HepG2 (cell line): Measurements from ENCODE around the gene RLF. TPM values are rescaled to one million over a fixed set of nuclear protein-coding genes. Genes with fewer than 3 reads are reported as not detected.

Source experiments
- CTCF ChIP-seq: sonication (generic); formaldehyde crosslinking; IDR thresholded peaks from 2 replicates; pipeline ENCODE4 v1.5.0; 2020; ENCODE audit warnings: mild to moderate bottlenecking, missing genetic modification reagents, moderate library complexity
- FLYWCH1 ChIP-seq: sonication (generic); formaldehyde crosslinking; IDR thresholded peaks from 2 replicates; pipeline ENCODE4 v1.8.1; 2023; ENCODE audit warnings: mild to moderate bottlenecking, missing genetic modification reagents
- HOXA5 ChIP-seq: sonication (generic); formaldehyde crosslinking; IDR thresholded peaks from 2 replicates; pipeline ENCODE4 v1.4.0; 2020; ENCODE audit warnings: missing genetic modification reagents
- HOXD1 ChIP-seq: sonication (generic); formaldehyde crosslinking; IDR thresholded peaks from 2 replicates; pipeline ENCODE4 v1.5.0; 2020; ENCODE audit warnings: missing genetic modification reagents
- KDM3A ChIP-seq: IDR thresholded peaks from 2 replicates; pipeline ENCODE4 v1.6.1; 2018; ENCODE audit warnings: low read depth, missing compliant biosample characterization
- KLF13 ChIP-seq: sonication (generic); formaldehyde crosslinking; IDR thresholded peaks from 2 replicates; pipeline ENCODE4 v1.4.0; 2020; ENCODE audit warnings: mild to moderate bottlenecking, missing genetic modification reagents
- KLF16 ChIP-seq, 2 experiments: sonication (generic) in 1 of 2; formaldehyde crosslinking in 1 of 2; IDR thresholded peaks; 2 replicates each; pipeline versions ENCODE4 v1.6.1 to v1.8.0; 2016 to 2023; ENCODE audit warnings: missing genetic modification reagents in 2 of 2, missing compliant biosample characterization in 1 of 2
- MATR3 ChIP-seq: sonication (generic); formaldehyde crosslinking; IDR thresholded peaks from 2 replicates; pipeline ENCODE4 v1.4.0; 2020; ENCODE audit warnings: missing genetic modification reagents
- NR2F2 ChIP-seq: IDR thresholded peaks from 2 replicates; pipeline ENCODE4 v1.6.1; 2012; ENCODE audit warnings: low read depth, inconsistent platforms, borderline replicate concordance
- POLR2AphosphoS5 ChIP-seq: IDR thresholded peaks from 2 replicates; pipeline ENCODE4 v1.6.1; 2012; ENCODE audit warnings: low read depth, low read length
- POLR2G ChIP-seq: fragments of 200-400 bp; formaldehyde crosslinking; IDR thresholded peaks from 2 replicates; pipeline ENCODE4 v1.6.1; 2018; ENCODE audit warnings: mild to moderate bottlenecking, low read depth, low read length, moderate library complexity
- SIN3B ChIP-seq: fragments of 150-350 bp; IDR thresholded peaks from 2 replicates; pipeline ENCODE4 v1.6.1; 2014; ENCODE audit warnings: low read length
- SRY ChIP-seq: sonication (generic); formaldehyde crosslinking; IDR thresholded peaks from 2 replicates; pipeline ENCODE4 v1.8.0; 2022; ENCODE audit warnings: mild to moderate bottlenecking, missing genetic modification reagents
- TRIM22 ChIP-seq: fragments of 450-650 bp; IDR thresholded peaks from 2 replicates; pipeline ENCODE4 v1.6.1; 2017
- U2AF1 ChIP-seq: fragments of 200-400 bp; formaldehyde crosslinking; optimal IDR thresholded peaks from 2 replicates; pipeline ENCODE3; 2017; ENCODE audit warnings: mild to moderate bottlenecking, low read depth, low read length
- ZFP82 ChIP-seq: sonication (generic); formaldehyde crosslinking; IDR thresholded peaks from 2 replicates; pipeline ENCODE4 v1.5.1; 2020; ENCODE audit warnings: mild to moderate bottlenecking, missing genetic modification reagents, borderline replicate concordance
- ZKSCAN1 ChIP-seq: fragments of 150-350 bp; IDR thresholded peaks from 2 replicates; pipeline ENCODE4 v1.6.1; 2014; ENCODE audit warnings: low read length
- ZNF251 ChIP-seq: sonication (generic); formaldehyde crosslinking; IDR thresholded peaks from 2 replicates; pipeline ENCODE4 v1.9.0; 2021; ENCODE audit warnings: mild to moderate bottlenecking, missing genetic modification reagents
- ZNF33B ChIP-seq: sonication (generic); formaldehyde crosslinking; IDR thresholded peaks from 2 replicates; pipeline ENCODE4 v1.5.1; 2020; ENCODE audit warnings: mild to moderate bottlenecking, missing genetic modification reagents
- ZNF577 ChIP-seq: sonication (generic); formaldehyde crosslinking; IDR thresholded peaks from 2 replicates; pipeline ENCODE4 v1.4.0; 2020; ENCODE audit warnings: mild to moderate bottlenecking, low read depth, missing genetic modification reagents, borderline replicate concordance
- ZNF737 ChIP-seq: sonication (generic); formaldehyde crosslinking; IDR thresholded peaks from 2 replicates; pipeline ENCODE4 v1.5.0; 2020; ENCODE audit warnings: missing genetic modification reagents, mild to moderate bottlenecking, borderline replicate concordance
- ZNF780A ChIP-seq: sonication (generic); formaldehyde crosslinking; IDR thresholded peaks from 2 replicates; pipeline ENCODE4 v1.8.0; 2022; ENCODE audit warnings: mild to moderate bottlenecking, missing genetic modification reagents, moderate library complexity
- ZNF788 ChIP-seq: sonication (generic); formaldehyde crosslinking; IDR thresholded peaks from 2 replicates; pipeline ENCODE4 v1.5.0; 2020; ENCODE audit warnings: mild to moderate bottlenecking, missing genetic modification reagents, borderline replicate concordance
- polyA plus RNA-seq, 8 experiments: library from polyadenylated mRNA; depleted of rRNA in 3 of 8; stranded (reverse) in 7 of 8; unstranded in 1 of 8; fragments of >200 nt; fragmentation: Illumina TruSeq in 4 of 8; extraction: Trizol in 4 of 8; gene quantifications; 2 replicates each; pipeline versions ENCODE4 v1.2.1 to v1.2.3, GENCODE V29; 2011 to 2016; ENCODE audit warnings: low read depth in 4 of 8, missing spikeins in 1 of 8, mixed read lengths in 1 of 8; ENCODE audit not compliant: insufficient read depth in 1 of 8
- total RNA-seq, 5 experiments: library from RNA; depleted of rRNA; stranded (reverse); fragments of >200 nt; fragmentation: Illumina TruSeq; extraction: Trizol; gene quantifications; 2 replicates each; pipeline ENCODE4 v1.2.3, GENCODE V29; 2016; ENCODE audit warnings: low read depth in 1 of 5
- TF ChIP-seq, protein P1 (sequence below): IDR thresholded peaks from 2 replicates; pipeline ENCODE4 v1.6.1; 2016; ENCODE audit warnings: control low read depth
- TF ChIP-seq, protein P2 (sequence below), 2 experiments: sonication (generic) in 1 of 2; formaldehyde crosslinking in 1 of 2; IDR thresholded peaks; 2 replicates each; pipeline versions ENCODE4 v1.5.1 to v1.6.1; 2011 to 2020; ENCODE audit warnings: borderline replicate concordance in 1 of 2, low read depth in 1 of 2, low read length in 1 of 2, mild to moderate bottlenecking in 1 of 2, missing genetic modification reagents in 1 of 2, moderate library complexity in 1 of 2

The RLF gene
- total and polyA plus RNA-seq, 2 of the 13 experiments (the other 11 are each of a cell fraction or from before 2014, with no cell fraction given): 9.0 to 15.7 TPM

DNA sequence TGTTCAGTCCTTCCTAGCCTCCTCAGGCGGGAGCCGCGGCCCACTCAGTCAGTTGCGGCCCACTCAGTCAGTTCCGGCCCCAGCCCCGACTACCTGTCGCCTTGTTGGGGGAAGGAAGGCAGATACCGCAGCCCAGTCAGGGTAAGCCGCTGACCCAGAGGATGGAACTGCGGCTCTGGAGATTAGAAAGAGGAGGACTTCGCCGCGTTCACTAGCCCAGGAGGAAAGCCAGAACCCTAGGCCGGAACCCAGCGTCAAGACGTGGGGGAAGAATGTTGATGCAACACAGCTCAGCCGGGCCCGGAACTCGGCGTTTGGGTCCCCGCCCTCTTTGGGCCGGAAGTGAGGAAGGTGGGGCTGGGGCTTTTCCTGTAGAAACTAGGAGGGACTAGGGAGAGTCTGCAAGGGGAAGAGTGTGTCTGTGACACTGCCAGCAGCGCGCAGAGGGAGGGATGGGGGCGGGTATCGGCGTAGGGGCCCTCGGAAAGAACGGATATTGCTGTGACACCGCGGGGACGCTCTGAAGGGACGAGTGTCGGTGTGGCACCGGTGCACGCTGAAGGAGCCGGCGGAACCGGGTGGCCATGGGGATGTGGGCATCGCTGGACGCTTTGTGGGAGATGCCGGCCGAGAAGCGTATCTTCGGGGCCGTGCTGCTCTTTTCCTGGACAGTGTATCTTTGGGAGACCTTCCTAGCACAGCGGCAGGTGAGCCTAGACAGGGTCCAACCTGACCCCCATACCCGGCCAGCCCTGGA lies 96.7 kb downstream of the RLF start, which contains the start of gene ZMPSTE24 (continued):
- TF ChIP-seq POLR2AphosphoS5 (peak; percentile 82), TRIM22 (no peak), ZFP82 (CRISPR knock-in tag) (0 out of 2 replicates have a peak, but pooled peaks have one; percentile 75), MATR3 (no peak), CTCF (0 out of 2 replicates have a peak, but pooled peaks have one; percentile 27), ZNF788 (peak; percentile 88; the same call in 1 of the 2 replicates), KDM3A (peak; percentile 97), KLF16 (CRISPR knock-in tag; IDR thresholded peaks at IDR 0.05) (peak in 1 of 2 experiments; percentile 96; a peak in 2 of 4 replicates), SRY (CRISPR knock-in tag) (peak; percentile 94), KLF13 (CRISPR knock-in tag) (no peak), POLR2G (peak; percentile 89), FLYWCH1 (CRISPR knock-in tag) (no peak), ZNF737 (CRISPR knock-in tag) (no peak), ZNF251 (CRISPR knock-in tag) (no peak), U2AF1 (peak; percentile 87), ZKSCAN1 (no peak), SIN3B (peak; percentile 77), ZNF33B (peak; percentile 61), HOXD1 (CRISPR knock-in tag) (no peak), HOXA5 (CRISPR knock-in tag) (no peak), ZNF577 (CRISPR knock-in tag) (no peak), NR2F2 (no peak), ZNF780A (CRISPR knock-in tag) (peak; percentile 69; the same call in 1 of the 2 replicates)
- TF ChIP-seq, protein P1, sequence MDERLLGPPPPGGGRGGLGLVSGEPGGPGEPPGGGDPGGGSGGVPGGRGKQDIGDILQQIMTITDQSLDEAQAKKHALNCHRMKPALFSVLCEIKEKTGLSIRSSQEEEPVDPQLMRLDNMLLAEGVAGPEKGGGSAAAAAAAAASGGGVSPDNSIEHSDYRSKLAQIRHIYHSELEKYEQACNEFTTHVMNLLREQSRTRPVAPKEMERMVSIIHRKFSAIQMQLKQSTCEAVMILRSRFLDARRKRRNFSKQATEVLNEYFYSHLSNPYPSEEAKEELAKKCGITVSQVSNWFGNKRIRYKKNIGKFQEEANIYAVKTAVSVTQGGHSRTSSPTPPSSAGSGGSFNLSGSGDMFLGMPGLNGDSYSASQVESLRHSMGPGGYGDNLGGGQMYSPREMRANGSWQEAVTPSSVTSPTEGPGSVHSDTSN (CRISPR knock-in tag): no peak
- TF ChIP-seq, protein P2, sequence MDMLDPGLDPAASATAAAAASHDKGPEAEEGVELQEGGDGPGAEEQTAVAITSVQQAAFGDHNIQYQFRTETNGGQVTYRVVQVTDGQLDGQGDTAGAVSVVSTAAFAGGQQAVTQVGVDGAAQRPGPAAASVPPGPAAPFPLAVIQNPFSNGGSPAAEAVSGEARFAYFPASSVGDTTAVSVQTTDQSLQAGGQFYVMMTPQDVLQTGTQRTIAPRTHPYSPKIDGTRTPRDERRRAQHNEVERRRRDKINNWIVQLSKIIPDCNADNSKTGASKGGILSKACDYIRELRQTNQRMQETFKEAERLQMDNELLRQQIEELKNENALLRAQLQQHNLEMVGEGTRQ (IDR thresholded peaks at IDR 0.05; ENCODE audit: low read depth, low read length): no peak
- TF ChIP-seq, protein P2 (CRISPR knock-in tag; IDR thresholded peaks at IDR 0.05; ENCODE audit: borderline replicate concordance): peak; percentile 44; the same call in 1 of the 2 replicates
